GM12873 (cell line): ENCODE results near the gene ZNF469.

Source experiments
- TF ChIP-seq, protein P1 (sequence below): IDR thresholded peaks from 2 replicates; pipeline ENCODE4 v1.5.1; 2012; ENCODE audit warnings: low read depth, mild to moderate bottlenecking, moderate library complexity, low read length, control low read depth; ENCODE audit not compliant: insufficient read depth; ENCODE audit errors: missing control alignments

ZNF469 gene

DNA sequence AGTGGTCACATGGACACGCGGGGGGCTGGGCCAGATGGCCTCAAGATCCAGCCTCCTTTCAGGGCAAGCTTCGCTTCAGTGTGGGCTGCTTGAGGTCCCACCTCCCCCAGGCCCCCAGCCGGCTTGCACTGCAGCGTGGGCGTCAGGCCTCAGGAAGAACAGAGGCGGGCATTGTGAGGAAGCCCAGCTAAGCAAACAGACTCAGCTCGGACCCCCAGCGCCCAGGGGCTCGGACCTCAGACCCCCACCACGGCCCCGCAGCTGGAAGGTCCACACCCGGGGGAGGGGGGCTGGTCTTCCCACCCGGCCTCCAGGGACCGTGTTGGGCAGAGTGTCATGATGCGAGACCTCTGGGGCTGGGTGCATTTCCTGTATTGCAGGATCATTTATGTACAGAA, 24.7 kb upstream of the ZNF469 start:
- TF ChIP-seq, protein P1, sequence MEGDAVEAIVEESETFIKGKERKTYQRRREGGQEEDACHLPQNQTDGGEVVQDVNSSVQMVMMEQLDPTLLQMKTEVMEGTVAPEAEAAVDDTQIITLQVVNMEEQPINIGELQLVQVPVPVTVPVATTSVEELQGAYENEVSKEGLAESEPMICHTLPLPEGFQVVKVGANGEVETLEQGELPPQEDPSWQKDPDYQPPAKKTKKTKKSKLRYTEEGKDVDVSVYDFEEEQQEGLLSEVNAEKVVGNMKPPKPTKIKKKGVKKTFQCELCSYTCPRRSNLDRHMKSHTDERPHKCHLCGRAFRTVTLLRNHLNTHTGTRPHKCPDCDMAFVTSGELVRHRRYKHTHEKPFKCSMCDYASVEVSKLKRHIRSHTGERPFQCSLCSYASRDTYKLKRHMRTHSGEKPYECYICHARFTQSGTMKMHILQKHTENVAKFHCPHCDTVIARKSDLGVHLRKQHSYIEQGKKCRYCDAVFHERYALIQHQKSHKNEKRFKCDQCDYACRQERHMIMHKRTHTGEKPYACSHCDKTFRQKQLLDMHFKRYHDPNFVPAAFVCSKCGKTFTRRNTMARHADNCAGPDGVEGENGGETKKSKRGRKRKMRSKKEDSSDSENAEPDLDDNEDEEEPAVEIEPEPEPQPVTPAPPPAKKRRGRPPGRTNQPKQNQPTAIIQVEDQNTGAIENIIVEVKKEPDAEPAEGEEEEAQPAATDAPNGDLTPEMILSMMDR: no peak

DNA sequence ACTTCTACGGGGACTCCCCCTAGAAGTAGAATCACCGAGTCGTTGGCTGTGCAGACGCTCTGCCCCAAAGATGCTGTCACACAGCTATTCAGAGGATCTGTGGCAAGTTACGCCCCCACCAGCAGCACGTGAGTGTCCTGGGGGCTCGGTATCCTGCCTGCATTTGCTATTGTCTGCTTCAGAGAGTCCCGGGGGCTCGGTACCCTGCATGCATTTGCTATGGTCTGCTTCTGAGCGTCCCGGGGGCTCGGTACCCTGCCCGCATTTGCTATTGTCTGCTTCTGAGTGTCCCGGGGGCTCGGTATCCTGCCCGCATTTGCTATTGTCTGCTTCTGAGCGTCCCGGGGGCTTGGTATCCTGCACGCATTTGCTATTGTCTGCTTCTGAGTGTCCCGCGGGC, 23.8 kb upstream of the ZNF469 start:
- TF ChIP-seq, protein P1: no peak

DNA sequence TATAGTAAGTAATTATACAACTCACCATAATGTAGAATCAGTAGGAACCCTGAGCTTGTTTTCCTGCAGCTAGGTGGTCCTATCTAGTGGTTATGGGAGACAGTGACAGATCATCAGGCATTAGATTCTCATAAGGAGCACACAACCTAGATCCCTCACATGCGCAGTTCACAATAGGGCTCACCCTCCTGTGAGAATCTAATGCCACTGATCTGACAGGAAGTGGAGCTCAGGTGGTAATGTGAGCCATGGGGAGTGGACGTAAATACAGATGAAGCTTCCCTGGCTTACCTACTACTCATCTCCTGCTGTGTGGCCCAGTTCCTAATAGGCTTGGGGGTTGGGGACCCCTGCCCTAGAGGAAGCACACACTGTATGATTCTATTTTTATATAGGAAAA, 21.8 kb upstream of the ZNF469 start:
- TF ChIP-seq, protein P1: no peak

DNA sequence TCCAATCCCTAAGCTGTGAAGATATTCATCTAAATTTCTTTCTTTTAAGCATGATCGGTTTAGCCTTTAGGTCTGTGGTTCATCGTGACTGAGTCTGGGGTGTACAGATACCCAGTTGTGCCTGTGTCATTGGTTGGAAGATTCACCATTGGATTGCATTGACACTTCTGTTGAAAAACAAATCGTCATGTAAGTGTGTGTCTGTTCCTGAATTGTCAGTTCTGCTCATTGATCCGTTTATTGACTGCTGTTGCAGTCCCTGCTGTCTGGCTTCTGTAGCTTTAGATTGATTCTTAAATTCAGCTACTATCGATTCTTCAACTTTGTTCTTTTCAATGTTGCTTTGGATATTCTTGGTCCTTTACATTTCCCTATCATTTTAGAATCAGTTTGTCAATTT, 21.0 kb upstream of the ZNF469 start:
- TF ChIP-seq, protein P1: no peak

DNA sequence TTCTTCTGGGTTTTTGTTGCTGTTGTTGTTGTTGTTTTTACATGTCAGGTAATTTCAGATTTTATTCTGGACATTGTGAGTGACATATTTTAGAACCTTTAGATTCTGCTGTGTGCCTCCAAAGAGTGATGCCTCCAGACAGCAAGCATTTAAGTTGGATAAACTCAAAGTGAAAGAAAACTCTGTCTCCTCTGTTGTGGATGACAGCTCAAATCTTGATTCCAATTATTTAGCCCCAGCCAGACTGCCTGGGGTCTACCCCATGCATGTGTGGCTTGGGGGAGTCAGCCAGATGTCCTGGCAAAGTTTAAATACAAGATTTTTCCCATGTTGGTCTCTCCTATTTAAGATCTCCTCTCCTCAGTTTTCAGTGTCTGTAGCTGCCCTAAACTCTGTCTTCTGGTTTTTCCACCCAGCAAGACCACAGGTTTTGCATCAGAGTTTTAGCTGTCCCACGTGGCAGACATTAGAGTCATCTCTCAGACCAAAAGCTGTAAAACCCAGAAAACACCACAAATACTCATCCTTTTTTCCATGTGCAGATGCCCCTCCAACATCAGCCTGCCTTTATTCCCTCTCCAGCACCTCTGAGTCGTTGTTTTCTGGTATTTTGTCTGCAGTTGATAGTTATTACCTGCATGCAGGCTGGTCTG, 19.4 kb upstream of the ZNF469 start:
- TF ChIP-seq, protein P1: no peak

DNA sequence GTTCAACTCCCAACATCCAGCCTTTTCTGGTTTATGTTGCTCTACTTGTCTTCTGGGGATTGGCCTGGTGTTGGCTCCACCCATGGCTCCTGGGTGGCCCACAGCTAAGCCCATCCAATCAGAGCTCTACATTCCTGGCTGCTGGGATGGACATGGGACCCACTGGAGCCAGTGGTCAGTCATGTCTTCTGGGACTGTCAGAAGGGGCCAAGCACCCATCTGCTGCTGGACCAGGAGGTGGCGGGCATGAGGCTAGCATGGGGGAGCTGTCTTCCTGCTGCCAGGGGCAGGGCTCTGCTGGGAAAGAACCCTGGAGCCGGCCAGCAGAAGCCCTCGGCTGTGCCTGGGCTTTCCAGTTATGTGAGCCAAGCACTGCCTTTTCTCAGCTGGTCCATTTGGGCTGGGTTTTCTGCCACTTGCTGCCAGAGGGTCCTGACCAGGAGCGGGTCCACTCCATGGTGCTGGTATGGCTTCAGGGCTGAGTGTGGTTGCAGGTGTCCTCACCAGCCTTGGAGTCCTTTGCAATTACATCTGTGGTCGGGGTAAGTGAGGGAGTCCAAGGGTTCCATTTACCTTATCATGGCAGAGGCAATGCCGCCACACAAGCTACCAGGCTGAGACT, 17.4 kb upstream of the ZNF469 start:
- TF ChIP-seq, protein P1: no peak

DNA sequence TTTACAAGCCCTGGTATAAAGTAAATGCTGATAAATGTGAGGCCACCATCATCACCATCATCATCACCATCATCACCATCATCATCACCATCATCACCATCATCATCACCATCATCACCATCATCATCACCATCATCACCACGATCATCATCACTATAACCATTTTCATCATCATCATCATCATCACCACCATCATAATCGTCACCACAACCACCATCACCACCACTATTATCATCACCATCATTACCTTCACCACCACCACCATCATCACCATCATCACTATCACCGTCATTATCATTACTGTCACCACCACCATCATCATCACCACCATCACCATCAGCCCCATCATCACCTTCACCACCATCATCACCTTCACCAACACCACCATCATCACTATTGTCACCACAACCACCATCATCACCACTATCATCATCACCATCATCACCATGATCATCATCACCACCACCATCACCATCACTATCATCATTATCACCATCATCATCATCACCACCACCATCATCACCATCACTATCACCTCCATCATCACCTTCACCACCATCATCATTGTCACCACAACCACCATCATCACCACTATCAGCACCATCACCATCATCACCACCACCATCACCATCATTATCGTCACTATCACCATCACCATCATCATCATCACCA, 16.6 kb upstream of the ZNF469 start:
- TF ChIP-seq, protein P1: no peak
